Right lobe of liver (tissue), 6 donors: ENCODE data around the gene TMEM232. TPM values are rescaled to one million over a fixed set of nuclear protein-coding genes. Genes with fewer than 3 reads are reported as not detected.

Experiments
- ATAC-seq, 4 donors: fragments of 200-7000 bp; cut with Tn5 transposase; one replicate each; pipeline ENCODE4 v1.9.1; 2020; ENCODE audit warnings: mild to moderate bottlenecking in 4 of 4, moderate library complexity in 4 of 4
- DNase-seq, 3 donors: peaks; one replicate each; pipeline ENCODE4 v3.0.0-alpha.2; 2020
- H3K27ac ChIP-seq, 3 donors: fragments of 200-600 bp; one replicate each; pipeline ENCODE4 v1.8.0; 2022
- H3K27me3 ChIP-seq, 2 donors: fragments of 200-600 bp; one replicate each; pipeline ENCODE4 v1.8.0; 2022
- H3K36me3 ChIP-seq, 4 donors: fragments of 200-600 bp; sonication (generic) in 1 of 4; one replicate each; pipeline versions ENCODE4 v1.5.1 to v1.8.0; 2017 to 2022; ENCODE audit warnings: control low read depth in 1 of 4
- H3K4me1 ChIP-seq, 4 donors: fragments of 200-600 bp; sonication (generic) in 1 of 4; one replicate each; pipeline versions ENCODE4 v1.5.1 to v1.8.0; 2017 to 2022; ENCODE audit warnings: control low read depth in 1 of 4
- H3K4me3 ChIP-seq, 3 donors: fragments of 200-600 bp; one replicate each; pipeline ENCODE4 v1.8.0; 2022
- H3K9me3 ChIP-seq, 4 donors: fragments of 200-600 bp; sonication (generic) in 1 of 4; one replicate each; pipeline versions ENCODE4 v1.5.1 to v1.8.0; 2017 to 2022; ENCODE audit warnings: control low read depth in 1 of 4
- POLR2A ChIP-seq: fragments of 450-650 bp; IDR thresholded peaks from one replicate; pipeline ENCODE4 v1.6.1; 2017; ENCODE audit warnings: antibody characterized with exemption, mild to moderate bottlenecking
- WGBS: methylation state at CpG from one replicate; pipeline ENCODE4 v1.1.6; 2018; ENCODE audit warnings: low coverage, low lambda C conversion rate; ENCODE audit not compliant: insufficient coverage; ENCODE audit errors: missing lambda C conversion rate; 5-methylcytosine and 5-hydroxymethylcytosine counted together
- intact Hi-C, 2 donors: fragments of 100-400 bp; cut with DNase I; formaldehyde crosslinking; loops; one replicate each; pipeline versions ENCODE4 v1.11.2 to v1.14.1; 2022
- total RNA-seq, 6 experiments: library from RNA; depleted of rRNA in 2 of 6; stranded (reverse); fragments of >200 nt in 2 of 6; fragmentation: NEBNext Ultra II Directional in 3 of 6; extraction: Animal tissue kit (Norgen Biotek cat#: 25700) in 3 of 6; gene quantifications; one replicate each; pipeline versions ENCODE4 v1.1.0 to v1.2.4, GENCODE V29; 2016 to 2023
- TF ChIP-seq, protein P1 (sequence below), 4 donors: fragments of 200-600 bp in 3 of 4; fragments of 450-650 bp in 1 of 4; IDR thresholded peaks; one replicate each; pipeline versions ENCODE4 v1.5.1 to v1.8.0; 2016 to 2022; ENCODE audit warnings: antibody characterized with exemption in 4 of 4, mild to moderate bottlenecking in 2 of 4
- donor health status: DM: no; HTN: yes; CAD: no.
- donor health status: DM: no; HTN: no; CAD: no.
- donor health status: DM: no; HTN: no; CAD: no.
- donor health status: DM: no; HTN: yes; CAD: no.
- donor health status: DM: no; HTN: yes; CAD: no.

Gene TMEM232
- total RNA-seq, 6 experiments from 2014 or later: 0.31 to 1.3 (median 0.68) TPM

DNA sequence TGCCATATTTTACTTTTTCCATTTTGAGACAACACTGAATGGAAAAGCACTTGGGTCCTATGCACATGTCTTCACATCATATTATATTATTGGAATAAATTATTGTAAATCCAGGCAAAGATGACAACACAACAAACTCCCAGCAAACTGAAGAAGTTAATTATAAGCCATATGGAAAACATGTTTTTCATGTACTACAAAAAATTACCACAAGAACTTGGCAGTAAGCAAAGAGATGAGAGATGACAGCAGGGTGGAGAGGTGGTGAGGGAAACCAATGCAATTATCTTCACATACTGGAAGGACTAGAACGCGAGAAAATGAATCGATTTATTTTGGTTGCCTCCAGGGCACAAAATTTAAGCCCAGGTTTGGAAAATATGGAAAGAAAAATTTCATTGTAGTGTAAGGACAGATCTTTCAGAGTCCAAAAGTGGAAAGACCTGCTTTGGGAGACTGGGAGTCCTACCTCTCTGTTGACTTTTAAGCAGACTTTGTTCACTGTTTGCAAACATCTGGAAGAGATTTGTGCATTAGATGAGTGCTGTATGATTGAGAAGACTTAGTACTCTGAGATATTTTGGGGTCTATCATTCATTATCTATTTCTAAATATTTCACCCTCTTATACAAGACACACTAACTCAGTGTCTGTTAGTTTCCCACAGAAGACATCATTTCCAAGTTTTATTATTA lies 138.0 kb downstream of the TMEM232 start:
- no peak for TF ChIP-seq POLR2A
- TF ChIP-seq, protein P1, sequence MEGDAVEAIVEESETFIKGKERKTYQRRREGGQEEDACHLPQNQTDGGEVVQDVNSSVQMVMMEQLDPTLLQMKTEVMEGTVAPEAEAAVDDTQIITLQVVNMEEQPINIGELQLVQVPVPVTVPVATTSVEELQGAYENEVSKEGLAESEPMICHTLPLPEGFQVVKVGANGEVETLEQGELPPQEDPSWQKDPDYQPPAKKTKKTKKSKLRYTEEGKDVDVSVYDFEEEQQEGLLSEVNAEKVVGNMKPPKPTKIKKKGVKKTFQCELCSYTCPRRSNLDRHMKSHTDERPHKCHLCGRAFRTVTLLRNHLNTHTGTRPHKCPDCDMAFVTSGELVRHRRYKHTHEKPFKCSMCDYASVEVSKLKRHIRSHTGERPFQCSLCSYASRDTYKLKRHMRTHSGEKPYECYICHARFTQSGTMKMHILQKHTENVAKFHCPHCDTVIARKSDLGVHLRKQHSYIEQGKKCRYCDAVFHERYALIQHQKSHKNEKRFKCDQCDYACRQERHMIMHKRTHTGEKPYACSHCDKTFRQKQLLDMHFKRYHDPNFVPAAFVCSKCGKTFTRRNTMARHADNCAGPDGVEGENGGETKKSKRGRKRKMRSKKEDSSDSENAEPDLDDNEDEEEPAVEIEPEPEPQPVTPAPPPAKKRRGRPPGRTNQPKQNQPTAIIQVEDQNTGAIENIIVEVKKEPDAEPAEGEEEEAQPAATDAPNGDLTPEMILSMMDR (IDR thresholded peaks at IDR 0.05): no peak
- Histone ChIP-seq H3K4me1 (peaks cover 0 to 7% (median 0%) of the 10 kb centered on the region in 4 donors), H3K27ac (no peak overlapping the region), H3K36me3 (no peaks in the 10 kb centered on the region), H3K4me3 (no peak overlapping the region), H3K9me3 (no peaks in the 10 kb centered on the region), H3K27me3 (no peaks in the 10 kb centered on the region)
- DNase-seq: no peak
- ATAC-seq: peak; percentile 68 to 79 (median 70)
- intact Hi-C loops: no loop called here
- WGBS: 72% methylated on average over 3 of the region's 3 CpGs

DNA sequence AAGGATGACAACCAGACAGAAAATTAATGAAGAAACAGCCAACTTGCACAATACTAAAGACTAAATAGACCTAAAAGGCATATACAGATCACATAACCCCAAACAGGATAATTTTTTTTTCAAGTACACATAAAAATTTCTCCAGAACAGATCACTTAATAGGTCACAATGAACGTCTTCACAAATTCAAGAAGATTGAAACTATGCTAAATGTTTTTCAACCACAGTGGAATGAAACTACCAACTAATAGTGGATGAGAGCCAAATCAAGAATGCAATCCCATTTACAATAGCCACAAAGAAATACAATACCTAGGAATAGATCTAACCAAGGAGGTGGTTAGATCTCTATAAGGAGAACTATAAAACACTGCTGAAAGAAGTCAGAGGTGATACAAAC lies 145.8 kb downstream of the TMEM232 start:
- WGBS: 55% methylated on average over 1 of the region's 1 CpG
- Histone ChIP-seq H3K36me3 (no peaks in the 10 kb centered on the region), H3K4me1 (no peaks in the 10 kb centered on the region), H3K27ac (no peak overlapping the region), H3K27me3 (no peaks in the 10 kb centered on the region), H3K9me3 (no peaks in the 10 kb centered on the region), H3K4me3 (no peak overlapping the region)
- intact Hi-C loops: no loop called here
- ATAC-seq (no peak), DNase-seq (no peak)
- no peak for TF ChIP-seq POLR2A
- TF ChIP-seq, protein P1 (IDR thresholded peaks at IDR 0.05): no peak

DNA sequence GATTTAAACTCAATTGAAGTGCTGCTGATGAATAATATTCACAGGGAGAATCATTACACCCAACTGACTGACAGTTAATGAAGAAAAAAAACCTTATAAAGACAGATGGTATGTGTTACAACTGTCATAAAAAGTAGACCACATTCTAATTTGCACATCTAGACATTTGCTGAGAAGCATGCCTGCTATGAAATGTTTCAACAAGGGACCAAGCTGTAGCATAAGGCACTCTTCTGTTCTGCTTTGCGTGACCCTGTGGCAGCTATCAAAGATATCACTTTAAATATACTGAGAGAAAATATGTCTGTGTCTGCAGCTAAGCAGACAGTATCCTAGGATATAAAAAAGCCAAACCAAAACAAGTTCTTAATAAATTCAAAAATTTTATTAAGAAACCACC lies 153.7 kb downstream of the TMEM232 start:
- Histone ChIP-seq H3K9me3 (no peaks in the 10 kb centered on the region), H3K36me3 (no peaks in the 10 kb centered on the region), H3K27ac (no peak overlapping the region), H3K4me3 (no peak overlapping the region), H3K4me1 (no peaks in the 10 kb centered on the region), H3K27me3 (no peaks in the 10 kb centered on the region)
- no peak for TF ChIP-seq POLR2A
- TF ChIP-seq, protein P1 (IDR thresholded peaks at IDR 0.05): no peak
- intact Hi-C loops: no loop called here
- ATAC-seq (no peak), DNase-seq (no peak)
- 79% methylated on average over 1 of the region's 1 CpG for WGBS

DNA sequence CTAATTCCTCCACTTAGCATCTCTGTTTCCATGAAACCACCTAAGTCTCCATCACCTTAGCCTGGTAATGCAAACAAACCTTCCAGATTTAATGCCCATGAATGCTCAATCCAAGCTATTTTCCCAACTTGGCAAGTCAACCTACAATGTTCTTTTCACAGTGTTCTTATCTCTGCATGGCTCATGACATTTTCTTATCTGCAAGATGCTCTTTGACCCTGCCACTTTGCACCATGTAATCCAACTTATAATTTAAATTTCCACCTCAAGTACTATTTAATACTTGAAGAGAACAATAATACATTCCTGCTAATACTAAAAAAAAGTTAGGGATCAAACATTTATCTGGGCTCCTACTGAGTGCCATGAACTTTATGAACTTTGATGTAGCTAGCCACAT lies 164.3 kb downstream of the TMEM232 start:
- Histone ChIP-seq H3K9me3 (no peaks in the 10 kb centered on the region), H3K4me3 (no peak overlapping the region), H3K4me1 (no peaks in the 10 kb centered on the region), H3K27me3 (no peaks in the 10 kb centered on the region), H3K27ac (no peak overlapping the region), H3K36me3 (no peaks in the 10 kb centered on the region)
- no peak for ATAC-seq
- TF ChIP-seq, protein P1 (IDR thresholded peaks at IDR 0.05): no peak
- TF ChIP-seq POLR2A: no peak
- intact Hi-C loops: no loop called here
- no peak for DNase-seq

DNA sequence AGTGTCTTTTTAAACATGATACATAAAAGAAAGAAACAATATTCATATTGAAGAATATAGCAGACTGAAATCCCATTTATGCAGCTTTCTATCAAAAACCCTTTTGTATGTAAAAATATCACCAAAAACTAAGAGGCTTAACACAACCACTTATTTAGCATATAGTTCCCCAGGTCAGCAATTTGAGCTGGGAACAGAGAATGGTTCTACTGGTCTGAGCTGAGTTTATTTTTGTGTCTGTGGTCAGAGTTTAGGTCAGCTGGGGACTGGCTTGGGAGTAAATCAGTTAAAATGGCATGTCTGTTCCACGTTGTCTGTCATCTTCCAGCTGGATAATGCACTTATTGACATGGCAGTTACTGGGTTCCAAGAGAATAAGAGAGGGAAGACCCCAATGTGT lies 165.0 kb downstream of the TMEM232 start:
- intact Hi-C loops: no loop called here
- ATAC-seq (no peak), DNase-seq (no peak)
- Histone ChIP-seq H3K27me3 (no peaks in the 10 kb centered on the region), H3K4me3 (no peak overlapping the region), H3K27ac (no peak overlapping the region), H3K4me1 (no peaks in the 10 kb centered on the region), H3K36me3 (no peaks in the 10 kb centered on the region), H3K9me3 (no peaks in the 10 kb centered on the region)
- TF ChIP-seq, protein P1 (IDR thresholded peaks at IDR 0.05): no peak
- no peak for TF ChIP-seq POLR2A
- WGBS: 43% methylated on average over 1 of the region's 1 CpG
